CMK (cell line): ENCODE data around the gene UBE2E2.
"Not testable (repeated sequence)": the region's sequence is repeated elsewhere in the genome, so short reads cannot be mapped to it uniquely, and the experiment has no call there.

Source experiments
- DNase-seq: peaks from one replicate; pipeline ENCODE4 v3.0.0-alpha.2; 2010; ENCODE audit warnings: low read depth

UBE2E2 gene

GRCh38 chr3:23329471-23330105, 126.5 kb downstream of the UBE2E2 start:
- no peak for DNase-seq

- no peak for DNase-seq
Measured at GRCh38 chr3:23330568-23330967, 127.4 kb downstream of the UBE2E2 start.

- no peak for DNase-seq
Measured at GRCh38 chr3:23331141-23331935, 128.2 kb downstream of the UBE2E2 start.

- no peak for DNase-seq
Measured at GRCh38 chr3:23333633-23334032, 130.5 kb downstream of the UBE2E2 start.

- DNase-seq: not testable (repeated sequence)
Measured at GRCh38 chr3:23336853-23337252, 133.7 kb downstream of the UBE2E2 start.

- DNase-seq: no peak
Measured at GRCh38 chr3:23341147-23341838, 138.2 kb downstream of the UBE2E2 start.

GRCh38 chr3:23342343-23342742, 139.2 kb downstream of the UBE2E2 start:
- DNase-seq: no peak

- no peak for DNase-seq
Measured at GRCh38 chr3:23343509-23343908, 140.4 kb downstream of the UBE2E2 start.

- DNase-seq: no peak
Measured at GRCh38 chr3:23344886-23345285, 141.8 kb downstream of the UBE2E2 start.

- not testable (repeated sequence) for DNase-seq
Measured at GRCh38 chr3:23349444-23349843, 146.3 kb downstream of the UBE2E2 start.

- no peak for DNase-seq
Measured at GRCh38 chr3:23356169-23356568, 153.0 kb downstream of the UBE2E2 start.

GRCh38 chr3:23356923-23357322, 153.8 kb downstream of the UBE2E2 start:
- no peak for DNase-seq

- no peak for DNase-seq
Measured at GRCh38 chr3:23359116-23359515, 156.0 kb downstream of the UBE2E2 start.

- DNase-seq: no peak
Measured at GRCh38 chr3:23365066-23365465, 161.9 kb downstream of the UBE2E2 start.

GRCh38 chr3:23368731-23369130, 165.6 kb downstream of the UBE2E2 start:
- no peak for DNase-seq

GRCh38 chr3:23372285-23372684, 169.2 kb downstream of the UBE2E2 start:
- no peak for DNase-seq

- DNase-seq: no peak
Measured at GRCh38 chr3:23376516-23377248, 173.6 kb downstream of the UBE2E2 start.

- no peak for DNase-seq
Measured at GRCh38 chr3:23377928-23378672, 175.0 kb downstream of the UBE2E2 start.

- no peak for DNase-seq
Measured at GRCh38 chr3:23383875-23384274, 180.7 kb downstream of the UBE2E2 start.

- no peak for DNase-seq
Measured at GRCh38 chr3:23385327-23385726, 182.2 kb downstream of the UBE2E2 start.

- no peak for DNase-seq
Measured at GRCh38 chr3:23387286-23387918, 184.3 kb downstream of the UBE2E2 start.
